Ovary (tissue), 9 donors: Measurements from ENCODE around the gene PNMA8A. TPM values are rescaled to one million over a fixed set of nuclear protein-coding genes. Genes with fewer than 3 reads are reported as not detected.

Experiments
- DNase-seq, 5 donors: peaks; one replicate each; pipeline ENCODE4 v3.0.0-alpha.2; 2019 to 2020
- H3K27ac ChIP-seq, 2 donors: fragments of 200-600 bp; one replicate each; pipeline versions ENCODE4 v1.5.1 to v1.8.0; 2019 to 2022
- H3K27me3 ChIP-seq: fragments of 200-600 bp; one replicate; pipeline ENCODE4 v1.8.0; 2022
- H3K36me3 ChIP-seq: fragments of 200-600 bp; sonication (generic); one replicate; pipeline ENCODE4 v1.5.1; 2019
- H3K4me1 ChIP-seq: one replicate; pipeline ENCODE4 v1.8.1; 2013; ENCODE audit warnings: mild to moderate bottlenecking, moderate library complexity; ENCODE audit not compliant: insufficient read depth
- H3K4me3 ChIP-seq: fragments of 200-600 bp; sonication (generic); one replicate; pipeline ENCODE4 v1.5.1; 2017
- H3K9me3 ChIP-seq, 2 donors: fragments of 200-600 bp in 1 of 2; sonication (generic) in 1 of 2; one replicate each; pipeline versions ENCODE4 v1.5.1 to v1.8.1; 2013 to 2019; ENCODE audit warnings: mild to moderate bottlenecking in 1 of 2, moderate library complexity in 1 of 2
- EP300 ChIP-seq: sonication (generic); formaldehyde crosslinking; IDR thresholded peaks from one replicate; pipeline ENCODE4 v1.6.1; 2017; ENCODE audit warnings: antibody characterized with exemption
- POLR2A ChIP-seq: fragments of 450-650 bp; IDR thresholded peaks from one replicate; pipeline ENCODE4 v1.6.1; 2017; ENCODE audit warnings: antibody characterized with exemption, mild to moderate bottlenecking, moderate library complexity
- WGBS, 3 donors: extraction: QIAGEN DNeasy Blood & Tissue Kit in 1 of 3; methylation state at CpG; one replicate each; pipeline versions ENCODE4 v1.1.5 to v1.1.7; 2013 to 2017; 5-methylcytosine and 5-hydroxymethylcytosine counted together
- intact Hi-C, 4 donors: fragments of 100-400 bp; cut with DNase I; formaldehyde crosslinking; loops; one replicate each; pipeline versions ENCODE4 v1.11.0 to v1.15.1; 2022 to 2023
- polyA plus RNA-seq, 2 donors: library from polyadenylated mRNA; stranded (reverse); fragments of 200-250 nt in 1 of 2; fragments of 350-450 nt in 1 of 2; fragmentation: Illumina TruSeq in 1 of 2; extraction: RNeasy Lipid Tissue Mini Kit (QIAGEN cat#74804) in 1 of 2; gene quantifications; one replicate each; pipeline ENCODE4 v1.2.3, GENCODE V29; 2013 to 2014
- total RNA-seq, 7 donors: library from RNA; depleted of rRNA in 2 of 7; stranded (reverse); fragments of >200 nt in 2 of 7; fragmentation: NEBNext Ultra II Directional in 3 of 7; extraction: Animal tissue kit (Norgen Biotek cat#: 25700) in 3 of 7; gene quantifications; one replicate each; pipeline versions ENCODE4 v1.1.0 to v1.2.4, GENCODE V29; 2016 to 2023
- TF ChIP-seq, protein P1 (sequence below), 3 donors: fragments of 450-650 bp in 2 of 3; fragments of 200-600 bp in 1 of 3; IDR thresholded peaks; one replicate each; pipeline versions ENCODE4 v1.5.1 to v1.8.0; 2016 to 2022; ENCODE audit warnings: antibody characterized with exemption in 3 of 3, mild to moderate bottlenecking in 1 of 3
- donor health status: DM: no; HTN: no; CAD: no; lungs with moderate emphysema.
- donor health status: DM: no; HTN: no; CAD: no.
- donor health status: Bipolar disorder and iron deficiency.
- donor health status: DM: yes; HTN: yes; CAD: no.
- donor health status: DM: no; HTN: no; CAD: no.
- donor health status: DM: yes; HTN: yes; CAD: no.

The PNMA8A gene
- total and polyA plus RNA-seq, 9 donors, result 8.8 to 35.3 (median 32.4) TPM

GRCh38 chr19:46478356-46478986 lies 7.1 kb upstream of the PNMA8A start:
- WGBS, 3 donors, result 49 to 66% (median 63%) methylated on average over 4 of the region's 4 CpGs
- H3K4me3 ChIP-seq, result no peak overlapping the region
- no peak for TF ChIP-seq EP300
- no peak for TF ChIP-seq POLR2A
- TF ChIP-seq, protein P1, sequence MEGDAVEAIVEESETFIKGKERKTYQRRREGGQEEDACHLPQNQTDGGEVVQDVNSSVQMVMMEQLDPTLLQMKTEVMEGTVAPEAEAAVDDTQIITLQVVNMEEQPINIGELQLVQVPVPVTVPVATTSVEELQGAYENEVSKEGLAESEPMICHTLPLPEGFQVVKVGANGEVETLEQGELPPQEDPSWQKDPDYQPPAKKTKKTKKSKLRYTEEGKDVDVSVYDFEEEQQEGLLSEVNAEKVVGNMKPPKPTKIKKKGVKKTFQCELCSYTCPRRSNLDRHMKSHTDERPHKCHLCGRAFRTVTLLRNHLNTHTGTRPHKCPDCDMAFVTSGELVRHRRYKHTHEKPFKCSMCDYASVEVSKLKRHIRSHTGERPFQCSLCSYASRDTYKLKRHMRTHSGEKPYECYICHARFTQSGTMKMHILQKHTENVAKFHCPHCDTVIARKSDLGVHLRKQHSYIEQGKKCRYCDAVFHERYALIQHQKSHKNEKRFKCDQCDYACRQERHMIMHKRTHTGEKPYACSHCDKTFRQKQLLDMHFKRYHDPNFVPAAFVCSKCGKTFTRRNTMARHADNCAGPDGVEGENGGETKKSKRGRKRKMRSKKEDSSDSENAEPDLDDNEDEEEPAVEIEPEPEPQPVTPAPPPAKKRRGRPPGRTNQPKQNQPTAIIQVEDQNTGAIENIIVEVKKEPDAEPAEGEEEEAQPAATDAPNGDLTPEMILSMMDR (IDR thresholded peaks at IDR 0.05), result no peak
- no peaks in the 10 kb centered on the region for H3K9me3 ChIP-seq
- no peak overlapping the region for H3K27ac ChIP-seq
- H3K36me3 ChIP-seq, result no peaks in the 10 kb centered on the region
- no peaks in the 10 kb centered on the region for H3K27me3 ChIP-seq
- intact Hi-C loops, result no loop called here
- H3K4me1 ChIP-seq, result no peaks in the 10 kb centered on the region
- no peak for DNase-seq

DNA sequence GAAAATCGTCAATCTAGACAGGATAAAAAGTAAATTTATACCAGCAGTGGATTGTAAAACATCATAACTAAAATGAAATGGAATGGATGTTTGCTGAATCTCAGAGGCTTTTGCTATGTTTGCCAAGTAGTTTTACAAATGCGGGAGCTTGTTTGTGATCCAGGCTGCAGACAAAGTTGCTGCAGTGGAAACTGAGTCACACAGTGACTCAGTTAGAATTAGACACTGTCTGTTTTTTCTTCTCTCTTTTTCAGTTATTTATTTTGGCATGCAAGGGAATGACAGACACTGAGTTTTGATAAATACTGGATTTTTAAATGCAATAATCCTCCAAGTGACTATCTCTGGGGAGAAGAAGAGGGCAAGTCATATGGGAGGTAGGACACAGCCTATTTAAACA lies 4.6 kb upstream of the PNMA8A start:
- no peak for DNase-seq
- 16 to 25% (median 20%) methylated on average over 2 of the region's 2 CpGs for WGBS, 3 donors
- no peak overlapping the region for H3K4me3 ChIP-seq
- H3K27ac ChIP-seq, result no peak overlapping the region
- H3K4me1 ChIP-seq, result peaks cover 2% of the 10 kb centered on the region
- no peaks in the 10 kb centered on the region for H3K36me3 ChIP-seq
- intact Hi-C loops, result no loop called here
- no peaks in the 10 kb centered on the region for H3K9me3 ChIP-seq
- no peaks in the 10 kb centered on the region for H3K27me3 ChIP-seq
- no peak for TF ChIP-seq EP300
- TF ChIP-seq, protein P1 (IDR thresholded peaks at IDR 0.05), result no peak
- no peak for TF ChIP-seq POLR2A

DNA sequence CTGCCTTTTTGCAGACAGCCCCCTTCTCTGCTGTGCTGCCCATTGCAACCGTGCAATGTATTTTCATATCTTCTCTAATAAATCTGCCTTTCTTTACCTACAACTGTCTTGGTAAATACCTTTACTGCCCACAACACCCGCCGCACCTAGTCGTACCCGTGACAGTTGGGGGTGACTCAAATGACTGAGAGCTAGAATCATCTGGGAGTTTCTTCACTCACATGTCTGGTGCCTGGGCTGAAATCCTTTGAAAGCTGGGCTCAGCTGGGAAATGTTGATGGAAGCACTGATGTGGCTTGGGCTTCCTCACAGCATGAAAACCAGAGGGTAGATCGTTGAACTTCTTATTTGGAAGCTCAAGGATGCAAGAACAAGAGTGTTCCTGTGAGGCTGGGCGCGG lies 2.8 kb upstream of the PNMA8A start:
- Histone ChIP-seq H3K9me3 (no peaks in the 10 kb centered on the region), H3K4me1 (peaks cover 8% of the 10 kb centered on the region), H3K36me3 (no peaks in the 10 kb centered on the region), H3K4me3 (no peak overlapping the region), H3K27ac (no peak overlapping the region), H3K27me3 (no peaks in the 10 kb centered on the region)
- intact Hi-C loops, result no loop called here
- 89 to 92% (median 90%) methylated on average over 8 of the region's 8 CpGs for WGBS, 3 donors
- no peak for TF ChIP-seq EP300
- TF ChIP-seq, protein P1 (IDR thresholded peaks at IDR 0.05), result no peak
- no peak for TF ChIP-seq POLR2A
- peak in 1 of 5 donors; percentile 19 for DNase-seq

DNA sequence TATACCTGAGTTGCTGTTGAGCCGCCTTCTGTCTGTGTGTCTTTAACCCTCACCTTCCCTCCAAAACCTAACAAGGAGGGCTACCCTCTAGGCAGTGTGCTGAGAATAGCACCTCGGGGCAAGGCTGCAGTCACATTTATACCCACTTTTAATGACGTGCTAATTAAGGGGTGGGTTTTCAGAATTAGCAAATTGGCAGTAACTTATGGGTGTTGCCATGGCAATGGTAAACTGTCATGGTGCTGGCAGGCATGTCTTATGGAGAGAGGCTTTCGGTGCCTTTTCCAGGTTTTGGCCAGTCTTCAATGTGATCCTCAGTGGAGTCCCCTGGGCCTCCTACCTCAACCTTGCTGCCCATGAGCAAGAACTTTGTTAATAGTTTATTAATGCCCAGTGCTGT lies 1.2 kb upstream of the PNMA8A start:
- intact Hi-C loops, result no loop called here
- 80 to 92% (median 89%) methylated on average over 4 of the region's 4 CpGs for WGBS, 3 donors

More for the DNA sequence above, 1.2 kb upstream of the PNMA8A start:
- no peak for DNase-seq
- TF ChIP-seq, protein P1 (IDR thresholded peaks at IDR 0.05), result no peak
- no peak for TF ChIP-seq EP300
- H3K9me3 ChIP-seq, result no peaks in the 10 kb centered on the region
- H3K4me1 ChIP-seq, result peaks cover 8% of the 10 kb centered on the region
- H3K27me3 ChIP-seq, result no peaks in the 10 kb centered on the region
- H3K4me3 ChIP-seq, result no peak overlapping the region
- no peak overlapping the region for H3K27ac ChIP-seq
- no peaks in the 10 kb centered on the region for H3K36me3 ChIP-seq
